Testis (tissue), 2 donors: ENCODE results near the gene ARHGAP26.

Experiments used
- POLR2A ChIP-seq: fragments of 450-650 bp; IDR thresholded peaks from one replicate; pipeline ENCODE4 v1.6.1; 2017; ENCODE audit warnings: antibody characterized with exemption, mild to moderate bottlenecking, moderate library complexity
- TF ChIP-seq, protein P1 (sequence below), 3 experiments: fragments of 450-650 bp in 2 of 3; fragments of 200-600 bp in 1 of 3; sonication (generic) in 1 of 3; IDR thresholded peaks; one replicate each; pipeline ENCODE4 v1.5.1; 2016 to 2019; ENCODE audit warnings: antibody characterized with exemption in 3 of 3, mild to moderate bottlenecking in 2 of 3, moderate library complexity in 1 of 3

DNA sequence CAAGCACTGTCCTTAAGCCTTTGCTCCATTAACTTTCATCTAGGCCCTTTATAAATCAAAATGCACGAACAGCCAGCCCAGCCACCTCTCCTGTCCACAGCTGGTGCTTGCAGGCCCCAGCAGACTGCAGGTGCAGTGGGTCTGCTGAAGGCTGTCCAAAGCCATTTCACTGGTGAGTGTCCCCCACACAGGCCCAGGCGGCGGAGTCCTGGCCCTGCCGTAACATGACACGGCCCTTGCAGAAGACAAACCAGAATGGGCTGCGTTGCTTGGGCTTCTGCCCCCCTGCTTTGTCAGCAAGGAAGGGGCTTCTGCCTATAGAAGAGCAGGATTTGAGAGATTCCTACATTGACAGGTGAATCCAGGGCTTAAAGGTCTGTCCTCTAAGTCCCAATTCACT is 444.7 kb downstream of the ARHGAP26 start:
- no peak for TF ChIP-seq POLR2A
- TF ChIP-seq, protein P1, sequence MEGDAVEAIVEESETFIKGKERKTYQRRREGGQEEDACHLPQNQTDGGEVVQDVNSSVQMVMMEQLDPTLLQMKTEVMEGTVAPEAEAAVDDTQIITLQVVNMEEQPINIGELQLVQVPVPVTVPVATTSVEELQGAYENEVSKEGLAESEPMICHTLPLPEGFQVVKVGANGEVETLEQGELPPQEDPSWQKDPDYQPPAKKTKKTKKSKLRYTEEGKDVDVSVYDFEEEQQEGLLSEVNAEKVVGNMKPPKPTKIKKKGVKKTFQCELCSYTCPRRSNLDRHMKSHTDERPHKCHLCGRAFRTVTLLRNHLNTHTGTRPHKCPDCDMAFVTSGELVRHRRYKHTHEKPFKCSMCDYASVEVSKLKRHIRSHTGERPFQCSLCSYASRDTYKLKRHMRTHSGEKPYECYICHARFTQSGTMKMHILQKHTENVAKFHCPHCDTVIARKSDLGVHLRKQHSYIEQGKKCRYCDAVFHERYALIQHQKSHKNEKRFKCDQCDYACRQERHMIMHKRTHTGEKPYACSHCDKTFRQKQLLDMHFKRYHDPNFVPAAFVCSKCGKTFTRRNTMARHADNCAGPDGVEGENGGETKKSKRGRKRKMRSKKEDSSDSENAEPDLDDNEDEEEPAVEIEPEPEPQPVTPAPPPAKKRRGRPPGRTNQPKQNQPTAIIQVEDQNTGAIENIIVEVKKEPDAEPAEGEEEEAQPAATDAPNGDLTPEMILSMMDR (IDR thresholded peaks at IDR 0.05) = no peak
